ENCODE measurements around the gene ADM.
"Not testable (repeated sequence)": the region's sequence is repeated elsewhere in the genome, so short reads cannot be mapped to it uniquely, and the experiment has no call there.

The ADM gene

DNA sequence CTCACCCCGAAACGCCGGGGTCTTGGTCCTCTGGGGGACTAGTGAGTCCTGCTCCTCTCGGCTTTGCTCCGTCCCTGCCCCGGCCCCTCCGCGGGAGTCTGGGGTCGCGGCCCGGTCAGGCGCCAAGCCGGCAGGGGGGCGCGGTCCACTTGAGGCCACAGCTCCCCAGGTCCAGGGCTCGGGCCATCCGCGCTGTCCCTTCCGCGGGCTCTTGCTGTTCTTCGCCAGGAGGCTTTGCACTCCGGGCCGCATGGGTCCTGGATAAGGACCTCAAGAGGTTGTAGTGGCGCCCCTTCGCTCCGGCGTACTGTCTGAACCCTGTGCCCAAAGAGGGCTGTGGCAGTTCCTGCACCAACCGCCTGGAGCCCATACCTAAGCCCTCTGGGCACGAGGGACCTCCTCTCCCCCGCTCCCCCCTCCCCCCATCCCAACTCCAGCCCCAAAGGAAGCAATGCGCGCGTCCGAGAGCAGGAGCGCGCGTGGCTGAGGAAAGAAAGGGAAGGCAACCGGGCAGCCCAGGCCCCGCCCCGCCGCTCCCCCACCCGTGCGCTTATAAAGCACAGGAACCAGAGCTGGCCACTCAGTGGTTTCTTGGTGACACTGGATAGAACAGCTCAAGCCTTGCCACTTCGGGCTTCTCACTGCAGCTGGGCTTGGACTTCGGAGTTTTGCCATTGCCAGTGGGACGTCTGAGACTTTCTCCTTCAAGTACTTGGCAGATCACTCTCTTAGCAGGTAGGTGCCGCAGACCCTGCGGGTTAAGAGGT, at the start of gene ADM:
Gene ADM, plus strand, starts transcription at position 579 of the 767 bp plus-strand sequence. CDS start 628 bp downstream, outside the sequence.
- DNase-seq: peak; percentile 65

DNA sequence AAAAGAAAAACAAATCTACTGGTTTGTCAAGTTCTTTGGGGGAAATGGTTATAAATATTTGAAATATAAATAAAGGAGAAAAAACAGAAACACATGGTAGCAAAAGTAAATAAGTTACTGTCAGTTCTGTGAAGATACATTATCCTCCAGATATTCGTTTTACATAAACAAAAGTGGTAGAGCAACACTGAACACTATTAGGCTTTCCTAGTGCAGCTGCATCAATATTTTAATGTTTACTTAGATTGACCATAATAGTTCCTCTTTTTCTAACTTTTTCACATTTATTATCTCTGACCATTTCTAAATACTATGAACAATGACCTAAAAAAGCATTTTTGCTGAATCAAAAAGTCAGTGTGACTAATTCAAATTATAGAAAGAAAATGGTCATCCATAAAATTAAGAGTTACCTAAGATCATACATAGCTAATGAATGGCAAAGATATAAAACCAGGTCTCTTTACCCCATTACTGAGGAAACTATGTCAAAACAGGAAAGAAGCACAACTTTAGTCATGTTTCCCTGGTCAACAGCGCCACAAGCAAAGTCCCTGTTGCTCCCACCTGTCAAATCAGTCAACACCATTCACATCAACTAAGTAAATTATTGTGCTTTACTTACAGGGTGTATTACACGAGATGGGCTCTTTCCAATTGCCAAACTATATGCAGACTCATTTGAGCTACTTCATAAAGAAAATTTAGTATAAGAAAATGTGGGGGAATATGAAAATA, 49.3 kb upstream of the ADM start:
- DNase-seq: no peak

DNA sequence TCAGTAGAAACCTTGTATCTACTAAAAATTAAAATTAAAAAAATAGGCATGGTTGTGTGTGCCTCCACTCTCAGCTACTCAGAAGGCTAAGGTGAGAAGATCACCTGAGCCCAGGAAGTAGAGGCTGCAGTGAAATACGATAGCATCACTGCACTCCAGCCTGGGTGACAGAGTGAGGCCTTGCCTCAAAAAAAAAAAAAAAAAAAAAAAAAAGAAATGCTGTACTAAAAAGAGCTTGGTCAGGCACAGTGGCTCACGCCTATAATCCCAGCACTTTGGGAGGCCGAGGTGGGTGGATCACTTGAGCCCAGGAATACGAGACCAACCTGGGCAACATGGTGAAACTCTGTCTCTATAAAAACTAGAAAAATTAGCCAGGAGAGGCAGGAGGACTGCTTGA, 47.4 kb upstream of the ADM start:
- DNase-seq: no peak

GRCh38 chr11:10261821-10262220, 43.1 kb upstream of the ADM start:
- no peak for DNase-seq

DNA sequence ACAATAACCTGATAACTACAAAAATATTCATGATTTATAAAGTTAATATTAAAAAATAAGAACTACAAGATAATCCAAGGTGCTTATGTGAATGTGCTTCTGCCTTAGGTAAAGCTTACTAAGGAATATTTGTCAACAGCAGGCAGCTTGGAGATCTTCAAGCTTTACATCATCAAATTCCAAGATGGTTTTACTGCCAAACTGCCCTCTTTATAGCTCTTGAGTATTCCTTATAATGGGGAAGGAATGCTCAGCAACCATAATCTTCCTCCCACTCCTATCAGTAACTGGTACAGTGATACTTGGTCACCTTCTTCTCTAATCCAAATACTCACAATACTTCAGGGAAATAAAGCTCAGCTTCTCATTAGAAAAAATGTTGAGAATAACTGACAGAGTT, 40.9 kb upstream of the ADM start:
- no peak for DNase-seq

- not testable (repeated sequence) for DNase-seq
Measured at GRCh38 chr11:10264716-10265115, 40.2 kb upstream of the ADM start.

GRCh38 chr11:10265936-10266335, 38.9 kb upstream of the ADM start:
- no peak for DNase-seq

GRCh38 chr11:10267821-10268220, 37.1 kb upstream of the ADM start:
- DNase-seq: no peak

DNA sequence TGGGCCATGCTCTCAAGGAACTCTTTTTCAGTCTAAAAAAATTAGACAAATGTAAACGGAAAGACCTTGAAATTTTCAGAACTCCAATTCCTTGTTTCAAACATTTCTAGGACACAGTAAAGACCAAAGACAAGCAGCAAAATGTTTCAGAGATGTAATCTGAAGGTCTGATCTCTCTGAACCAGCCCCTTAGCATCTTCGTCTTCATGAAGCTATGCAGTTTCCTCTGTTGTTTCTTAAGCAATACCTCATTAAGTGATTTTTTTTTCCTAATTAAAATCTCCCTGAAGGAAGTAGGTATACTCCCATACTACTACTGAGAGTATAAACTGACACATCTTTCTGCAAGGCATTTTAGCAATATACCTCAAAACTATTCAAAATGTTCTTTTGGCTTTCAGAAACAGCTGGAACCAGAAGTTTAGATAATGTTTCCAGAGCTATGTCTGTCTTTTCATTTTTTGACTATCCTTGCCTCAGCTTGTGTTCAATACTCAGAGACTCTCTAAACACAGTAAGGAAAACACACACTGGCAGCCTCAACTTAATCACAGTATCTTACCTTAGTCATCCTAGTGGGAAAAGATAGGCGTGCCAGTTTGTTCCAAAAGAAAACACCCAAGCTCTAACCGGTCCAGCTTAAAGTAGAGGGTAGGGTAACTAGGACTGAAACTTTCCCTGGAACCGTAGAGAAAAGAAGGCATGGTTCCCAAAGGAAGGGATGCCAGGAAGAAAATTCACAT, 36.0 kb upstream of the ADM start:
- no peak for DNase-seq

DNA sequence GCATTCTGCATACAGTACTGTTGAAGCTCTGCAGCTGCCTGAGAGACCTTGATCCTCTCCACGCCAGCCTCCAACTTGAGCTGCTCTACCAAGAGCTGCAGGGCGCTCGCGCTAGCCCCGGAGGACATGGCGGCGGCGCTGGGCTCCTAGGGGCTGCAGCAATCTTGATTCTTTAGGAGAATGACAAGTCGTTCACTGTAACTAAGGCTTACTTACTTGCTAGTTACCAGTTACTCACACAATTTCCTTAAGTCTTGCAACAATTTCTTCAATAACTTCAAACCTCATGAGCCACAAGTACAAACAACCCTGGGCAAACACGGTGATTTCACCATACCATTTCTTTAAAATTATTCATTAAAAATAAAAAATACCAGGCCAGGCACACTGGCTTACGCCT, 32.7 kb upstream of the ADM start:
- no peak for DNase-seq

DNA sequence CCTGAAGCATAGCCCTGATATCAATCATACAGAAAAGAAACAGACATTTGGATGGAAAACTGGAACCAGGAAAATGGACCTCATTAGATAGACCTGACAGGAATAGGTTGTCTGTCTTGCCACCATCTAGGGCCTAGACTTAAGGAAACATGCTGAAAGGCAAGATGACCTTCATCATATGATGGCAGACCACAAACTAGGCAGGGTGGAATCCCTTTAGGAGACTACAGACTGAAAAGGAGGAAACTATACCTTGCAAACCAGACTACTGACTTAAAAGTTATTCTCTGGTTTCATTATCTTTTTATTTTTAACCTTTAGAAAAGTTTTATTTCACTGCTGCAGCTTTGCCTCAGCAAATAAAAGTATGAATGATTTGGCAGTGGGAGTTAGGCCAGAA, 31.1 kb upstream of the ADM start:
- DNase-seq: no peak

- DNase-seq: no peak
Measured at GRCh38 chr11:10274726-10275125, 30.1 kb upstream of the ADM start.

DNA sequence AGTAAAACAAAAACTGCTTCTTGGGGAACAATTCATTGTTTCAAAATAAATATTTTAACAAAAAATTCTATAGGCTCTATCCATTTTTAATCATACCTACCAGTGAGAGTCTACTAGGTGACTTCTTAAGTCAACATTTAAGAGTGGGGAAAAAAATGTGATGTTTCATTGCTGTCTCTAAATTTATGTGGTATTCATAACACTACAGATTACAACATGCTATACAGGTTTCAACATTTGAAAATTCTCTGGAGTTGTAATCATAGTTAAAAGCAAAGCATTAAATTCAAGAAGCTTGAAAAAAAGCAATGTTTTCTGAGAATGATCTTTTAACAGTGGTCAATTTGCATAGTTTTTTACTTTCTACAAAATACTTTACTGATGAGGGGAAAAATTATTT, 29.2 kb upstream of the ADM start:
- DNase-seq: no peak

DNA sequence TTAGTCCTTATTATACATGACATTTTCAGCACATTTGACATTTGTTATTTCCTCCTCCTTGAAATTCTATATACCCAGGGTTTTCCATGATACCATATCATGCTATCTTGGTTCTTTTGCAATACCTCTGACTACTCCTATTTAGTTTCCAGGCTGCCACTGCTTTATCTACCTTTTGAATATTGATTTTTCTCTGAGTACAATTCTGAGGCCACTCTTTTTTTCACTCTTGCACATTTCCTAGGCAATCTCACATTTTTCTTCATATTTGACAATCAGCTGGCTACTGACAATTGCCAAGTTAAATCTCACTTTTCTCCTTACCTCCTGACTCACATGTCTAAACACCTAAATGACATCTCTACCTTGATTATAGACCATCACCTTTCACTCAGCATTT, 22.8 kb upstream of the ADM start:
- no peak for DNase-seq

DNA sequence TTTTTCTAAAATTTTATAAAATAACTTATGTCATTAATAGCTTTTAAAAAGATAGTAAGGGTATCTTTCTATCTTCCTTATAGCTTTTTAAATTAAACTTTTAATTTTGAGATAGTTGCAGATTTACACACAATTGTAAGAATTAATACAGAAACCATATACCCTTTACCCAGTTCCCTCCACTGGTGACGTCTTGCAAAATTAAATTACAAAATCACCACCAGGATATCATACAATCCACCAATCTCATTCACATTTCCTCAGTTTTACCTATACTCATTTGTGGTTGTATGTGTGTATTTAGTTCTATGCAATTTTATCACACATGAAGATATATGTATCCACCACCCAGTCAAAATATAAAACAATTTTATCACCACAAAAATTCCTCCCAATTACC, 20.9 kb upstream of the ADM start:
- DNase-seq: no peak

DNA sequence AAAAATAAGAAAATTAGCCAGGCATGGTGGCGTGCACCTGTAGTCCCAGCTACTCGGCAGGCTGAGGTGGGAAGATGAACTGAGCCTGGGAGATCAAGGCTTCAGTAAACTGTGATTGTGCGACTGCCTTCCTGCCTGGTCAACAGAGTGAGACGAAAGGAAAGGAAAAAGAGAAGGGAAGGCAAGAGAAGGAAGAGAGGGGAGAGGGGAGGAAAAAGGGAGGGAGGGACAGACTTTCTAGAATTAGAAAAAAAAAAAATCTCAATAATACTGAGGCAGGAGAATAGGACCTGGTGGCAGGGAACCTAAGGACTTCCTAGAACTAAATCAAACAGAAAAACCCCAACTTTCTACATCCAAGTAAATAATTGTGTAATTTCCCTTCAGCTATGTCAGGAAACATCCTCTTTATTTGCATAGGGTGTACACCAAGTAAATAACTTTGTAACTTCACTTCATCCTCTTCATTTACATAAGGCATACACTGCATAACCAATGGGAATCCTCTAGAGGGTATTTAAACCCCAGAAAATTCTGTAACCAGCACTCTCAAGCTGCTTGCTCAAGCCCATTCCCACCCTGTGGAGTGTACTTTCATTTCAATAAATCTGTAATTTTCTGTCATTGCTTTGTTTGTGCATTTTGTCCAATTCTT, 19.6 kb upstream of the ADM start:
- no peak for DNase-seq

GRCh38 chr11:10287140-10287539, 17.7 kb upstream of the ADM start:
- no peak for DNase-seq

DNA sequence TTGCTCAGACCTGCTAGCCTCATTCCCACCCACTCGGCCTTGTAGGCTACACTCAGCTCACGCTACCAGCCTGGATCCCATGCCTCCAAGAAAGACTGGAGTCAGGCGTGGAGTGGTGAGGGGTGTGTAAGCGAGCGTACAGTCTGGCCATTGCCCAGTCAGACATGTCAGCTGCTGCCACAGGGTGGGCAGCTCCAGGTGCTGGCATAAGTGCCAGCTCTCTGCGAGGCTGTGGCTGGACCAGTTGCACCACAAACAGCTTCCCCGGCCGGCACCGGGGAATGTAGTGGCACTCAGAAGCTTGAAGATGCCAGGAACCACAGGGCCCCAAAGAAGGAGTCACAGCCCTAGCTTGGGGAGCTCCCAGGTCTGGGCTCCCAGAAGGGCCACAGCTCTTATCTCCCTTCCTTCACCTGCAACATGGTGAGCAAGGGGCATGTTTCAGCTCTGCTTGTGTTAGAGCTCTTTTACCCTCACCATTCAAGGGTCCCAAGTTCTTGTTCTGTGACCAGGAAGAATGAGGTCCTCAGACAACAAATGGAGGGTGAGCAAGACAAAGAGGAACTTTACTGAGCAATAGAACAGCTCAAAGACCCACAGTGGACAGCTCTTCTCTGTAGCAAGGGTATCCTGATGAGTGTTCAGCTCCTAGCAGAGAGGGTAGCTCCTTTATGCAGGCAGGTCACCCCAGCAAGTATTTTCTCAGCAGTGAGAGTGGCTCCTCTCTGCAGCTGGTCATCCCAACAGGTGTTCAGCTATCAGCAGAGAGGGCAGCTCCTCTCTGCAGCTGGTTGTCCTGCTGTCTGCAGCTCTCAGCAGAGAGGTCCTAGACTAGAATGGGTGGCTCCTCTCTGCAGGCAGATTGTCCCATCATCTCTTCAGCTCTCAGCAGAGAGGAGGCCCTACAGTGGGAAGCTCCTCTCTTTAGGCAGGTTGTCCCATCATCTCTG, 16.8 kb upstream of the ADM start:
- DNase-seq: no peak

GRCh38 chr11:10288881-10289764, 15.8 kb upstream of the ADM start:
- no peak for DNase-seq

DNA sequence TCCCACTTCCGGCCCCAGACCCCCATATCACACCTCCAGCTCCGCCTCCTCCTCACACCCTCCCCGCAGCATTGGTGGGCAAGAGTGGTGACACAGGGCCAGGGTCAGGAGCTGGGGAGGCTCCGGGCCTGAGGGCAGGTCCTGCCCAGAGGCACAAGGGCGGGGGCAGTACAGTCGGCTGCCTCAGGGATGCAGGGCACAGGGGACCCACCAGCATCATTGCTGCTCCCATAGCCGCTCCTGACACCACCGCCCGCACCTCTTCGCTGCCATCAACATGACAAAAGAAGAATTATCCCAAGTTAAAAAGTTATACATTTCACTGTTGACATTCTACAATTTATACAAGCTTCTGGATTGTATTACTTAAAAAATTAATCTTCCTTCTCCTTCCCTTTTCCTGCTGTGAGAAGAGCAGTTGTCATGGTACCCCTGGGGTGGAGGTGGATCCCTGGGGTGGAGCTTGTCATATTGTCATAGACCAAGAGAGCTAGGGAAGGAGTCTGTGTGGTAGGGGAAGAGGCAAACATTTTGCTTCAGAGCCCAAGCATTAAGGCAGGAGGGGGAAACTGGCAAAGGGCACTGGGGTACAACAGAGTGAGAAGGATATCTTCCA, 15.0 kb upstream of the ADM start:
- DNase-seq: no peak
